Fibroblast of the aortic adventitia (primary cell): ENCODE measurements around the gene TANGO2. TPM values are rescaled to one million over a fixed set of nuclear protein-coding genes. Genes with fewer than 3 reads are reported as not detected.
A peak's percentile ranks its signal among the peaks of the same experiment; 100 is the strongest.

Source experiments
- DNase-seq: peaks from one replicate; pipeline ENCODE4 v3.0.0-alpha.2; 2010; ENCODE audit warnings: low read depth
- H3K4me3 ChIP-seq: 2 replicates; pipeline ENCODE4 v1.5.1; 2011; ENCODE audit warnings: low read depth, mild to moderate bottlenecking, control low read depth, low read length, moderate library complexity
- total RNA-seq: library from RNA; depleted of rRNA; stranded (reverse); fragments of >200 nt; gene quantifications from 2 replicates; pipeline ENCODE4 v1.2.3, GENCODE V29; 2012; ENCODE audit warnings: low replicate concordance
- TF ChIP-seq, protein P1 (sequence below): IDR thresholded peaks from 2 replicates; pipeline ENCODE4 v1.5.1; 2011; ENCODE audit warnings: mild to moderate bottlenecking, low read length, control low read depth, inconsistent platforms; ENCODE audit not compliant: insufficient read depth

Gene TANGO2
- total RNA-seq, 1 donor: 41.7 TPM

DNA sequence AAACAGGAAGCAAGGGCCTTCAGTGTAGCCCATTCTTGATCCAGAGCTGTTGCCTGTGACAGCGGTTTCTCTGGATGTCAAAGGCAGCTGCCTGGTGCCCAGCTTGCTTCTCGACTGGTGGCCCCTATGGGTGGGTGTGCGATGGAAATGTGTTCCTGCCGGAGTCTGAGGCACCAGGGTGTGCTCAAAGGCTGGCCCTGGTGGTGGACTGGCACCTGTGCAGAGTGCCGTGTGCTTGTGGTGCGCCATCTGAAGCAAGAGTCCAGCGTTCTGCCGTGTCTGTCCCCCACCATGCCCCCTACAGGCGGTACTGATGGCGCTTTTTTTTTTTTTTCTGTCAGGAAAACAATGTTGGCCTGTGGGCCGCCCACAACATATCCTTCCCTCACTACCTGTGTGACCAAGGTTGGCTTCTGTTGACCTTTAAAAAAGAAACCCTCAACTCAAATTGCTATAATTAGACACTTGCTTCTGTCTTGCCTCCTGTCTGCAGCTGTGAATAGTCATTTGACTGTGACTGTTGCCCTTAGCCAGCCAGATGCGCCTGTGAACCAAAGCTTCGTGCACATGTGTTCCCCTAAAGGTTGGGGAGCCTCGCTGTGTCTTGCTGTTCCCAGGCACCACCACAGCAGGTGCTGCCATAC lies 90.3 kb downstream of the TANGO2 start:
- no peak for DNase-seq
- TF ChIP-seq, protein P1, sequence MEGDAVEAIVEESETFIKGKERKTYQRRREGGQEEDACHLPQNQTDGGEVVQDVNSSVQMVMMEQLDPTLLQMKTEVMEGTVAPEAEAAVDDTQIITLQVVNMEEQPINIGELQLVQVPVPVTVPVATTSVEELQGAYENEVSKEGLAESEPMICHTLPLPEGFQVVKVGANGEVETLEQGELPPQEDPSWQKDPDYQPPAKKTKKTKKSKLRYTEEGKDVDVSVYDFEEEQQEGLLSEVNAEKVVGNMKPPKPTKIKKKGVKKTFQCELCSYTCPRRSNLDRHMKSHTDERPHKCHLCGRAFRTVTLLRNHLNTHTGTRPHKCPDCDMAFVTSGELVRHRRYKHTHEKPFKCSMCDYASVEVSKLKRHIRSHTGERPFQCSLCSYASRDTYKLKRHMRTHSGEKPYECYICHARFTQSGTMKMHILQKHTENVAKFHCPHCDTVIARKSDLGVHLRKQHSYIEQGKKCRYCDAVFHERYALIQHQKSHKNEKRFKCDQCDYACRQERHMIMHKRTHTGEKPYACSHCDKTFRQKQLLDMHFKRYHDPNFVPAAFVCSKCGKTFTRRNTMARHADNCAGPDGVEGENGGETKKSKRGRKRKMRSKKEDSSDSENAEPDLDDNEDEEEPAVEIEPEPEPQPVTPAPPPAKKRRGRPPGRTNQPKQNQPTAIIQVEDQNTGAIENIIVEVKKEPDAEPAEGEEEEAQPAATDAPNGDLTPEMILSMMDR: peak; percentile 34
- H3K4me3 ChIP-seq: no peak overlapping the region

DNA sequence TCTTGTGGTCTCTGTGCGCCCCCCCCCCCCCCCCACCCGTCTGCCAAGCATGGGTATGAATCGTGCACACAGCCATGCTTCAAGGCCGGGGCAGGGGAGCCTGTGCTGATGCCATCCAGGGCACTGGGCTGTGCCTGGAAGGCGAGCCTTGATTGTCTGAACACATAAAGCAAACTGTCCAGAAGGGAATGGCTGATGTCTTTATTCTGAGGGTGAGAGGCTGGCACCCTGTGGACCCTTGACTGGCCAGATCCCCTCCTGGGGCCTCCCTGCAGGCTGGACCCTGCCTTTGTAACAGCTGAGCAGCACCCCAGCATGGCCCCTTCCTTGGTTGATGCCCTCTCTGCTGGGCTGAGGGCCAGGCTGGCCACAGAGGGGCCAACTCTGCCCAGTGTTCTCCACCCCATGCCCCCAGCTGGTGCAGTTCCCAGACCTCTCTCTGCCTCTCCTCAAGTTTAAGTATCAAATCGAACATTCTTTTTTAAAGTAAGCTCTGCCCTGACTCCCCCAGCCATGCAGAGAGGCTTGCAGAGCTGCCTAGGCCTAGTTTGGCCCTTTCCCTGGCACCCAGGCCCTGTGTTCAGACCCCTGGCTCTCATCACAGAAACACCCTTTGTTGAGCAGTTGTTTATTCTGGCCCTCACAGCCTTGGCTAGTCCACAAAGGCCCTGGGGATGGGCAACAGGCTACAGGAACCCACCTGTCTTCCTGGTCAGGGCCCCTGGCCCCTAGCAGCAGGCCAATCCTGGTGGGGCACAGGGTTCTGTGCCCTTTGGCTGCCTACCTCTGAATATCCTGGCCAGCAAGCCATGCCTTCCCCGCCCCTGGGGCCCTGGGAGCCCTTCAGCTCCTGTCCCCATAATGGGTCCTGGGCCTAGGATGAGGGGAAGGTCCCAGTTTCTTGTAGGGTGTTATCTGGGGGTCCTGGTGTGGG lies 91.0 kb downstream of the TANGO2 start:
- TF ChIP-seq, protein P1: no peak
- H3K4me3 ChIP-seq: no peak overlapping the region
- no peak for DNase-seq

DNA sequence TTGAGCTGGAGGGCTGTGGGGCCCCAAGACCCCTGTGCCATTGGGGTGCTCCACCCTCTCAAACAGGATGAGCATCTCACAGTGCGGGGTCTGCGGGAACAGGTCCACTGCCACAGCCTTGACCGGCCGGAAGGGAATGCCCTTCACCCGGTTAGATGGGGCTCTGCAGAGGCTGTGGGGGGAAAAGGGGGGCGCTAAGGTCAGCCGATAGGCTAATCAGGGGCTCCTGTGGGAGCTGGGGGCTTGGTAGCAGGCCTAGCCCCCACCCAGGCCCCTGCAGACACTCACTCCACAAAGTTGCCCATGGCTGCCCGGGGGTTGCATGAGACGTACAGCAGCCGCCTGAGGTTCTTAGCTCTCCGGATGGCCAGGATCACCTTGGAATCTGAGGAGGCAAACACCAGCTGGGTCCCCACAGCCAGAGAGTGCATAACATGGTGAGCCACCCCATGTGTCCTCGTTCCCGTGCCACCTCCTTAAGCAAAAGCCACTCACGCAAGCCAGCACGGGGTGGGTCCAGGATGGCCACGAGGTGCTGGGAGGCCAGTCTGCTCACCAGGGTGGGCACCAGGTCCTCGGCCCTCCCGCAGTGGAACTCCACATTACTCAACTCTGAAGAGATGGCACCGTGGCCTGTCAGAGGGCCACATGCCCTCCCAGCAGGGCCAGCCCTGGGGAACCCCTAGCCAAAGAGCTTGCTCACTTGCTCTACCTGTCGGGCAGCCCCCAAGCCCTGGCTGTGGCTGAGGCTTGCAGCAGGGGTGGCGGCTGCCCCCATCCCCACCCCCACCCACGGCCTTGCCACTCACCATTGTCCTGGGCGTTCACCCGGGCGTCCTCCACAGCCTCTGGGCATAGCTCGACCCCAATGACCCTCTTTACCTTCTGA lies 92.0 kb downstream of the TANGO2 start:
- DNase-seq: no peak
- no peak overlapping the region for H3K4me3 ChIP-seq
- TF ChIP-seq, protein P1: no peak

DNA sequence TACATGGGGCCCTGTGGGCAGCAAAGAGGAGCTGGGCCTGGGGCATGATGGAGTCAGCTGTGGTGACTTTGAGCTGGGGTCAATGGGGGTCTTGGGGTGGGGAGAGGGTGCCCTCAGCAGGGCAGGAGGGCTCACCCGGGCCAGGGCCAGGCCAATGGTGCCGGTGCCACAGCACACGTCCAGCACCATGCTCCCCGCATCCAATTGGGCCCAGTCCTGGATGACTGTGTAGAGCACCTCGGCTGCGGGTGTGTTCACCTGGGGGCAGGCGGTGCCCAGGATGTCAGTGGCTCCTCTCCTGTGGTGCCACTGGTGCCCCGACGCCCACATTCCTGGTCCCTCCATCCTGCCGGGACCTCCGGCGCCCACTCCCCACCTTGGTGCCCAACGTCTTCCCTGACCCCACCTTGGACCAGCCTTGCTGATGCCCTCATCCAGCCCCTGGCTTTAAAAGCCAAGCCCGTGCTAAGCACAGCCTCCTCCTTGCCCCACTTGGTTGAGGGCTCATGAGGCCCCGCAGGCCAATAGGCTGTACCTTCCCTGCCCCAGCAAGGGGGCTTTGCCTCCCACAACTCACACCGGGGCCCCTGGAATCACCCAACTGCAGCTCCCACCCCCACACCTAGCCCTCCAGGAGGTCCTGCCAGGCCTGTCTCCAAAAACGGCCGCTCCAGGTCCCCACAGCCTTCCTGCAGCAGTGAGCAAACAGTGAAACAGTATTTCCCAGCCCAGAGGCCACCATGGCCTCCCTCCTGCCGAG lies 92.8 kb downstream of the TANGO2 start:
- no peak overlapping the region for H3K4me3 ChIP-seq
- TF ChIP-seq, protein P1: no peak
- no peak for DNase-seq

DNA sequence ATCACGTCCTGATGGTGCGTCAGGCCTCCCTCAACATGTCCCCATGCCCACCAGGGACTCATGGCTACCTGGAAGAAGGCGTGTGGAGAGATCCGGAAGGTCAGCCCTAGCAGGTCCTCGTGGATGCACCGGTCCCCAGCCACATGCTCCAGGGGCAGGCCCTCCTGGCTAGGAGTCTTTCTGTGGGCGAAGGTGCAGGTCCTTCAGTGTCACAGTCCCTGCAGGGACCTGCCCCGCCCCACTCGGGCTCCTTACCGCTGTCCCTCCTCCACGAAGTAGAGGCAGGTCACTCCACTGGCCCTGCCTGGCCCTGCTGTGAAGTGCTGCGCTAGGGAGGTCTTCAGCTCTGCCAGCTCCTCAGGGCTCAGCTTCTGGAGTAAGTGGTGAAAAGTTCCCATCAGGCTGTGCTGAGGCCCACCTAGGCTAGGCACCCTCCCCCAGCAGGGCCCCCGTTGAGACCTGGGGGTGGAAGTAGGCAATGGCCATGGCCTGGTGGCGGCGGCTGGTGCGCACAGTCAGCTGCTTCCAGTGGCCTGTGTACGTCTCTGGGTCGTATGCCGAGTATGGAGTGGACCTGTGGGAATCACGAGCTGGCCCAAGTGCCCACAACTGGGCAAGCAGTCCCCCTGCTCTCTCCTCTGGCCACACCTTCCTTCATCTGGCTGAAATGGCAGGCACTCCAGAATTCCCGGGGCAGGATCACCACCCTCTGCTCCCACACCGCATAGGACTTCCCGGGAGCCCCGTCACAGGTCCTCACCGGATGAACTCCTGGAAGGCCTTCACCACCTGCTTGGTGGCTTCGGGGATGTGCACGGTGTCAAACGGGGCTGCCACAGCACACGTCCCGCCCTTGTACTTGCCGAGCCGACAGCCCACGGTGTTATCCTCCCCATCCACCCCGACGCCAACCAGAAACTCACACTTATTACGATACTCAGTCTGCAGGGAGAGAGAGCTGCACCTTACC lies 93.9 kb downstream of the TANGO2 start:
- TF ChIP-seq, protein P1: no peak
- H3K4me3 ChIP-seq: no peak overlapping the region
- DNase-seq: no peak
